GM19043 (cell line): Measurements from ENCODE around the gene FGD2.

Source experiments
- ATAC-seq: cut with Tn5 transposase; IDR thresholded peaks from one replicate; pipeline ENCODE4 v1.9.1; 2021; ENCODE audit warnings: low read depth; ENCODE audit not compliant: unreplicated experiment

The FGD2 gene

GRCh38 chr6:37013516-37014491 is 8.3 kb downstream of the FGD2 start:
- ATAC-seq, result no peak

- no peak for ATAC-seq
Measured at GRCh38 chr6:37014667-37015066, 9.2 kb downstream of the FGD2 start.

- ATAC-seq, result no peak
Measured at GRCh38 chr6:37015532-37015931, 10.1 kb downstream of the FGD2 start.

GRCh38 chr6:37016995-37017394 is 11.5 kb downstream of the FGD2 start:
- ATAC-seq, result no peak

- ATAC-seq, result no peak
Measured at GRCh38 chr6:37017606-37018197, 12.2 kb downstream of the FGD2 start.

GRCh38 chr6:37018198-37019064 is 13.0 kb downstream of the FGD2 start:
- peak; percentile 80 for ATAC-seq

- ATAC-seq, result no peak
Measured at GRCh38 chr6:37019065-37019450, 13.6 kb downstream of the FGD2 start.

GRCh38 chr6:37020381-37020780 is 14.9 kb downstream of the FGD2 start:
- ATAC-seq, result no peak

- ATAC-seq, result no peak
Measured at GRCh38 chr6:37020812-37021211, 15.4 kb downstream of the FGD2 start.

- no peak for ATAC-seq
Measured at GRCh38 chr6:37021356-37022129, 16.1 kb downstream of the FGD2 start.

GRCh38 chr6:37022135-37022863 is 16.8 kb downstream of the FGD2 start:
- no peak for ATAC-seq

- no peak for ATAC-seq
Measured at GRCh38 chr6:37024656-37025337, 19.3 kb downstream of the FGD2 start.

GRCh38 chr6:37025621-37026466 is 20.4 kb downstream of the FGD2 start:
- ATAC-seq, result no peak

GRCh38 chr6:37027036-37027720 is 21.7 kb downstream of the FGD2 start:
- no peak for ATAC-seq

GRCh38 chr6:37027811-37028469 is 22.5 kb downstream of the FGD2 start:
- ATAC-seq, result no peak

GRCh38 chr6:37029249-37029971 is 24.0 kb downstream of the FGD2 start:
- ATAC-seq, result no peak
